HEK293T (cell line): ENCODE results near the gene PLXNA3.

Source experiments
- BHLHE40 ChIP-seq: fragments of 450-650 bp; IDR thresholded peaks from 2 replicates; pipeline ENCODE4 v1.6.1; 2016; ENCODE audit warnings: mild to moderate bottlenecking, moderate library complexity, borderline replicate concordance
- CTBP1 ChIP-seq: fragments of 450-650 bp; IDR thresholded peaks from 2 replicates; pipeline ENCODE4 v1.6.1; 2016; ENCODE audit warnings: borderline replicate concordance
- ELF4 ChIP-seq: fragments of 450-650 bp; IDR thresholded peaks from 2 replicates; pipeline ENCODE4 v1.6.1; 2017; ENCODE audit warnings: antibody characterized with exemption
- FOXA1 ChIP-seq: fragments of 450-650 bp; IDR thresholded peaks from 2 replicates; pipeline ENCODE4 v1.6.1; 2016; ENCODE audit warnings: mild to moderate bottlenecking
- FOXK2 ChIP-seq: fragments of 450-650 bp; IDR thresholded peaks from 2 replicates; pipeline ENCODE4 v1.6.1; 2016; ENCODE audit warnings: mild to moderate bottlenecking
- FOXM1 ChIP-seq: fragments of 450-650 bp; IDR thresholded peaks from 2 replicates; pipeline ENCODE4 v1.6.1; 2017; ENCODE audit warnings: mild to moderate bottlenecking, borderline replicate concordance
- HDGF ChIP-seq: fragments of 450-650 bp; IDR thresholded peaks from 2 replicates; pipeline ENCODE4 v1.6.1; 2017; ENCODE audit warnings: antibody characterized with exemption, borderline replicate concordance
- L3MBTL2 ChIP-seq: fragments of 450-650 bp; conservative IDR thresholded peaks from 2 replicates; pipeline ENCODE4 v1.6.1; 2016; ENCODE audit warnings: mild to moderate bottlenecking
- LEF1 ChIP-seq: fragments of 450-650 bp; IDR thresholded peaks from 2 replicates; pipeline ENCODE4 v1.6.1; 2017; ENCODE audit warnings: mild to moderate bottlenecking, borderline replicate concordance
- NFRKB ChIP-seq: fragments of 450-650 bp; IDR thresholded peaks from 2 replicates; pipeline ENCODE4 v1.6.1; 2016; ENCODE audit warnings: mild to moderate bottlenecking, moderate library complexity
- SP1 ChIP-seq: fragments of 450-650 bp; IDR thresholded peaks from 2 replicates; pipeline ENCODE4 v1.6.1; 2017
- SUZ12 ChIP-seq: fragments of 450-650 bp; IDR thresholded peaks from 2 replicates; pipeline ENCODE4 v1.6.1; 2016; ENCODE audit warnings: mild to moderate bottlenecking
- TARDBP ChIP-seq: fragments of 450-650 bp; IDR thresholded peaks from 2 replicates; pipeline ENCODE4 v1.6.1; 2016
- TF ChIP-seq, protein P1 (sequence below): fragments of 450-650 bp; IDR thresholded peaks from 2 replicates; pipeline ENCODE4 v1.6.1; 2016

DNA sequence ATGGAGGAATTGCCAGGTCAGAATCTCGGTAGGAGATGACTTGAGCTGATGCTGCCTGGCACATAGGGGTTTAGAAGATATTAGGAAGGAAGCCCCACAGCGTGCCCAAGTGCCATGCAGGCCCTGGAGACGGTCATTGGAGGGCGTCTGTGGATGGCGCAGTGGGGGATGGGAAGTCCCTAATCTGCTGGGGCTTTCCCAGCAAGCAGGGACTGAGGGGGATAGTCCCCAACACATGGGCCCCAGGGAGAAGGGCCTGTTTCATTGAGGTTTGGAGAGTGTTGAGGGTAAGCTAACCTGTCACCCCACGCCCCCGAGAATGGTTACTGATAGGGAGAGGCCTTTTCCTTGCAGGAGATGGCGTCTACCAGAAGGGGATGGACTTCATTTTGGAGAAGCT is 38.9 kb upstream of the PLXNA3 start:
- TF ChIP-seq FOXK2, result no peak
- no peak for TF ChIP-seq FOXA1
- no peak for TF ChIP-seq NFRKB
- TF ChIP-seq L3MBTL2, result no peak
- TF ChIP-seq BHLHE40, result no peak
- no peak for TF ChIP-seq LEF1
- TF ChIP-seq SP1, result no peak
- no peak for TF ChIP-seq CTBP1
- TF ChIP-seq, protein P1, sequence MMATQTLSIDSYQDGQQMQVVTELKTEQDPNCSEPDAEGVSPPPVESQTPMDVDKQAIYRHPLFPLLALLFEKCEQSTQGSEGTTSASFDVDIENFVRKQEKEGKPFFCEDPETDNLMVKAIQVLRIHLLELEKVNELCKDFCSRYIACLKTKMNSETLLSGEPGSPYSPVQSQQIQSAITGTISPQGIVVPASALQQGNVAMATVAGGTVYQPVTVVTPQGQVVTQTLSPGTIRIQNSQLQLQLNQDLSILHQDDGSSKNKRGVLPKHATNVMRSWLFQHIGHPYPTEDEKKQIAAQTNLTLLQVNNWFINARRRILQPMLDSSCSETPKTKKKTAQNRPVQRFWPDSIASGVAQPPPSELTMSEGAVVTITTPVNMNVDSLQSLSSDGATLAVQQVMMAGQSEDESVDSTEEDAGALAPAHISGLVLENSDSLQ, result no peak
- TF ChIP-seq SUZ12, result no peak
- no peak for TF ChIP-seq TARDBP
- no peak for TF ChIP-seq FOXM1
- no peak for TF ChIP-seq ELF4
- TF ChIP-seq HDGF, result no peak
